Vagina (tissue), 2 donors: ENCODE measurements around the gene PZP.

Source experiments
- CTCF ChIP-seq, 3 experiments: fragments of 450-650 bp in 2 of 3; fragments of 200-600 bp in 1 of 3; sonication (generic) in 1 of 3; IDR thresholded peaks; one replicate each; pipeline ENCODE4 v1.5.1; 2017 to 2019; ENCODE audit warnings: antibody characterized with exemption in 3 of 3, mild to moderate bottlenecking in 2 of 3, moderate library complexity in 2 of 3
- POLR2A ChIP-seq, 2 donors: fragments of 450-650 bp; IDR thresholded peaks; one replicate each; pipeline ENCODE4 v1.6.1; 2017; ENCODE audit warnings: antibody characterized with exemption in 2 of 2, mild to moderate bottlenecking in 2 of 2, moderate library complexity in 2 of 2
- POLR2AphosphoS5 ChIP-seq, 2 donors: sonication (generic); formaldehyde crosslinking; IDR thresholded peaks; one replicate each; pipeline ENCODE4 v1.9.0; 2017; ENCODE audit warnings: antibody characterized with exemption in 2 of 2, mild to moderate bottlenecking in 2 of 2, low read depth in 1 of 2; ENCODE audit not compliant: insufficient read depth in 1 of 2

DNA sequence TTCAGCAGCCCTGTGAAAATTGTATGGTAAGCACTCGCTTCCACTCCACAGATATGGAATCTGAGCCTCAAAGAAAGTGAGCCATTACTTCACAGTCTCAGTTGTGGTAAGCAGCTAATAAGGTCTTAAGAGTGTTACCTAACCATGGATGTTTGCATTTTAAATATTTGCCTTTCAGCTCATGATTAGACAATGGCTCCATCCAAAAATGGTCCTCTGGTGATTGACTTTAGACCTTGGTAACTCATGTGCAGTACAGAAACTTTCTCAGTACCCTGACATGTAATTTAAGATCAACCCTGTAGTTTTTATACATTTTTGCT, 94.2 kb downstream of the PZP start:
- TF ChIP-seq CTCF (IDR thresholded peaks at IDR 0.05) (no peak), POLR2A (IDR thresholded peaks at IDR 0.05) (no peak), POLR2AphosphoS5 (IDR thresholded peaks at IDR 0.05; ENCODE audit: insufficient read depth in 1 of 2, low read depth in 1 of 2) (no peak)
